ENCODE data around the gene CHRNA5.
"Not testable (repeated sequence)": the region's sequence is repeated elsewhere in the genome, so short reads cannot be mapped to it uniquely, and the experiment has no call there.

Gene CHRNA5

DNA sequence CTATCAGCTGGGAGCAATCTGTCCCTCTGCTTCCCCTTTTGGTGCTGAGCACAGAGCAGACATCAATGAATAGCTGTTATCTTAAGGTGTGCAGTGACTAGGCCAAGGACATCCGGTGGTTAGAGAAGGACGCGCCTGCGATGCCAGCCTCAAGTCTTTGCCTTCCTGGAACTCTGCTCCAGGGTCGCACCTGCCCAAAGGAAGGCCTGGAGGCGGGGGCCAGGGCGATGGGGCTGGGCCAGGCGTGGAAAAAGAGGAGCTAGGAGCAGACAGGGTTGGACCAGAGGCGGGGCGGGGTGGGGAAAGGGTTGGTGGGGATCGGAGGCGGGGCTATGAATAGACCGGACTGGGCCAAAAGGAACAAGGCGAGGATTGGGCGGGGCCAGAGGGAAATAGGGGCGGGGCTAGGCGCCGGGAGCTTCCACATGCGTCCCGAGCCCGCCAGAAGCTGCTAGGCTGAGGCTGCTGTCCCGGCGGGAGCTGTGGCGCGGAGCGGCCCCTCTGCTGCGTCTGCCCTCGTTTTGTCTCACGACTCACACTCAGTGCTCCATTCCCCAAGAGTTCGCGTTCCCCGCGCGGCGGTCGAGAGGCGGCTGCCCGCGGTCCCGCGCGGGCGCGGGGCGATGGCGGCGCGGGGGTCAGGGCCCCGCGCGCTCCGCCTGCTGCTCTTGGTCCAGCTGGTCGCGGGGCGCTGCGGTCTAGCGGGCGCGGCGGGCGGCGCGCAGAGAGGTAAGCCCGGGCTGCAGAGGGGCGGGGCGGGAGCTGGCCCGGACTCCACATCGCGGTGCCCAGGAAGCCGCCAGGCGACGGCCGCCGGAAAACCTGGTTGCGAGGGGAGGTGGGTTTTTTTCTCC lies at the start of gene CHRNA5:
TSS of gene CHRNA5 (plus strand) at position 424 of the 854 bp plus-strand sequence. CDS start at position 624, 200 bp downstream.
- DNase-seq (ENCODE audit: low spot score): peak; percentile 71

DNA sequence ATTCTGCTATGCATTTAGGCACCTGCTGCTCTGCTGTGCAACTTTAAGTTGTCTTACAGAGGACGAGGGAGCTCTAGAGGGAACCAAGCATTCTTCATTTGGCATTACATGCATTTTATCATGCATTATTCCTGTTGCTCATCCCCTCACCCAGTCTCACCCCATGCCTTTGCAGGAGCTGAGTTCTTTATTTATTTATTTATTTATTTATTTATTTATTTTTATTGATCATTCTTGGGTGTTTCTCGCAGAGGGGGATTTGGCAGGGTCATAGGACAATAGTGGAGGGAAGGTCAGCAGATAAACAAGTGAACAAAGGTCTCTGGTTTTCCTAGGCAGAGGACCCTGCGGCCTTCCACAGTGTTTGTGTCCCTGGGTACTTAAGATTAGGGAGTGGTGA lies 45.3 kb upstream of the CHRNA5 start:
- DNase-seq (ENCODE audit: low spot score): not testable (repeated sequence)

- DNase-seq (ENCODE audit: low spot score): no peak
These were observed 41.1 kb upstream of the CHRNA5 start for GRCh38 chr15:78524230-78524629.

GRCh38 chr15:78527325-78527724 lies 38.0 kb upstream of the CHRNA5 start:
- DNase-seq (ENCODE audit: low spot score): no peak

GRCh38 chr15:78533331-78533730 lies 32.0 kb upstream of the CHRNA5 start:
- no peak for DNase-seq (ENCODE audit: low spot score)

- DNase-seq (ENCODE audit: low spot score): no peak
These were observed 29.2 kb upstream of the CHRNA5 start for GRCh38 chr15:78536134-78536533.

DNA sequence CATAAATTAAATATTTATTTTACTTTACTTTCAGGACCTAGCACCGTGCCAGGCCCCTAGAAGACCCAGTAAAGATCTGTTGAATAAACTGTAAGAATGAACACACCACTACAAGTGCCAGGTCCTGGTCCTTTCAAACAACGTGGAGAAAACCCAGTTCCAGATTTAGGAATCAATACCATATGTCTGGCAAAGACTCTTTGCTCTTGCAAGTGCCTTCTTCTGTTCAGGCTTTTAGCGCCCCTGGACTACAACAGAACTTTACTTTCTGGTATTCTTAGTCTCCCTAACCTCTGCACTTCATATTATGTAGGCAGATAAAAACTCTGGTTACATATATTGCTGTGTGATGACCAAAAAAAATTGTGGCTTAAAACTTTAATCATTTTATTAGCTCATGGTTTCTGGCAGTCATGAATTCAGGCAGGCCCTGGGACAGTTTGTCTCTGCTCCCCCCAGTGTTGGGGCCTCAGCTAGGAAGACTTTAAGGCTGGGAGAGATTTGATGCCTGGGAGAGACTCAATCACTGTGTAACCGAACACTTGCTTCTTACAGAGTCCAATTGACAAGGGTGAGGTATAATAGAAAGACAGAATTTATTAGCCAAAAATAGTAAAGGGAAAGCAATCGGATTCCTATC lies 27.9 kb upstream of the CHRNA5 start:
- no peak for DNase-seq (ENCODE audit: low spot score)

- no peak for DNase-seq (ENCODE audit: low spot score)
These were observed 27.0 kb upstream of the CHRNA5 start for GRCh38 chr15:78538358-78538757.

- not testable (repeated sequence) for DNase-seq (ENCODE audit: low spot score)
These were observed 25.7 kb upstream of the CHRNA5 start for GRCh38 chr15:78539464-78540140.

DNA sequence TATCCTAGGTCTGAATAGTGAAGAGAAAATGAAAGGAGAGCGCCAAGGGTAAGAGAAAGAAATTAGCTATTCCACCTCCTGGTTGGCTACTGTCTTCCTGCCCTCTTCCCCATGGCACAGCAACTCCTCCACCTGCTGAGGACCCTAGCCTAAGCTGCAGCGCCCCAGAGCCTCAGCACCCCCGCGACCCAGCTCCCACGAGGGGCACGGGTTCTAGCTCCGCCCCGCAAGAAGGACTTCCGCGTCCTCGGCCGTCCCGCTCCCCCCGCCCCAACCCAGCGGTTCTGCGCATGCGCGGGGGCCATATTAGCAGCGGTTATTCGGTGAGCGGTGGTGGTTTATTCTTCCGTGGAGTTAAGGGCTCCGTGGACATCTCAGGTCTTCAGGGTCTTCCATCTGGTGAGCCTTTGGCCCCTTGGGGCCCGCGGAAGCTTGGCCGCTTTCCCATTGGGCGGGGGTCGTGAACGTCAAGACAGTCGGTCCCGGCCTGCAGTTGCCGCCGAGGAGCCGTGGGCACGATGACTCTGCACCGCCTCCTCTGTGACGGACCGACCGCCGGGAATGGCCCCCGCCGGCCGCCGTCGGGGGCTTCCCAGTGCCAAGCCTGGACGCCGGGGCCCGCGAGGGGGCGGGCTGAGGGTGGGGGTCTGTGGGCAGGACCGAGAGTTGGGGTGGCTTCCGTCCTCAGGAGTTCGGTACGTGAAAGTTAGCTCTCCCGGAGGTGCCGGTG lies 25.0 kb upstream of the CHRNA5 start, which contains the start of gene PSMA4:
TSS of gene PSMA4 (plus strand) at position 304 of the 730 bp plus-strand sequence. CDS start 1,484 bp downstream, outside the sequence.
- peak; percentile 79 for DNase-seq (ENCODE audit: low spot score)

- no peak for DNase-seq (ENCODE audit: low spot score)
These were observed 24.2 kb upstream of the CHRNA5 start for GRCh38 chr15:78540871-78541743.

DNA sequence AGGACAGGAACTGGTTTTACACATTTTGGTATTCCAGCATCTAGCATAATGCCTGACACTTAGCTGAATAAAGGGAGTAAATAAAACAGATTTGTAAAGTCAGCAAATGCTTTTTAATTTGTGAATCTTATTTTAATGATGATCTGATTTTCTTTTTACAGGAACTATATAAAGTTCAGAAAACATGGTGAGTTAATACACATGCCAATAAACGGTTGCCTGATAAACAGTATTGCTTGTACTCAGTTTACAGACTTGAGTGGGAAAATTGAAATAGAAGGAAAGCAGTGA lies 23.6 kb upstream of the CHRNA5 start:
- no peak for DNase-seq (ENCODE audit: low spot score)

DNA sequence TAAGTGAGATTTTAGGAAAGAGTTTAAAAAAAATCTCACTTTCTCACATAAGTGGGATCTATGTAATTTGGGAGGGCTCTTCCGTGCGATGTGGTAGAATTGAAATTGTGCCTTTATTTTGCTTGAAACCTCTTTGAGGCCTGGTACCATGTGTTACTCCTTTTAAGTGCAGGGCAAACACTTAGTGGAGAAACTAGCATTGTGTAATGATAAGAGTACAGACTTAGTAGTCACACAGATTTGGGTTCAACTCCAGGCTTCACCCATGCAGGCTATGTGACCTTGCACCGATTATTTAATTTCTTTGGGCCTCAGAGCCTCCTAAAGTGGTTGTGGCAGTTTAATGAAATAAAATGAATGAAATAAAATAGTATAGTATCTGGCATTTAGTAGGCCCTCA lies 22.7 kb upstream of the CHRNA5 start:
- DNase-seq (ENCODE audit: low spot score): no peak

GRCh38 chr15:78550194-78550593 lies 15.1 kb upstream of the CHRNA5 start:
- no peak for DNase-seq (ENCODE audit: low spot score)

GRCh38 chr15:78550815-78551214 lies 14.5 kb upstream of the CHRNA5 start:
- DNase-seq (ENCODE audit: low spot score): no peak

- DNase-seq (ENCODE audit: low spot score): no peak
These were observed 13.4 kb upstream of the CHRNA5 start for GRCh38 chr15:78551902-78552301.

DNA sequence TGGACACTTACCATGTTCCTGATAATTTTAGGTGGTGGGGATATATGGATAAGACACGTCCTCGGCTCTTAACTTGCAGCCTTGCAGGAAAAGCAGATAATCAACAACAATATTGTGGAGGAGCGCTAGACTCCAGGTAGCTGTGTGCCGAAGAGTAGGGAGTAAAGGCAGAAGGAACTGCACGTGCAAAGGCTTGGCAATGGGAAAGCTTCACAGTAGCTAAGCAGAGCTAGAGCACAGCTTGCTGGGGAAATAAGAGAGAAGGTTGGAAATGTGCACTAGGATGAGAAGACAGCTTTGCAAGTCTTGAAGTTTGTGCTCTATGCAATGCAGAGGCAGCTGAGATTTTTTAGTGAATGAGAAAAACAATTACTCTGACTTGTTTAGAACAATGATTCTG lies 12.7 kb upstream of the CHRNA5 start:
- DNase-seq (ENCODE audit: low spot score): no peak

- DNase-seq (ENCODE audit: low spot score): not testable (repeated sequence)
These were observed 5.1 kb upstream of the CHRNA5 start for GRCh38 chr15:78560201-78560600.

GRCh38 chr15:78561490-78561889 lies 3.8 kb upstream of the CHRNA5 start:
- DNase-seq (ENCODE audit: low spot score): no peak

DNA sequence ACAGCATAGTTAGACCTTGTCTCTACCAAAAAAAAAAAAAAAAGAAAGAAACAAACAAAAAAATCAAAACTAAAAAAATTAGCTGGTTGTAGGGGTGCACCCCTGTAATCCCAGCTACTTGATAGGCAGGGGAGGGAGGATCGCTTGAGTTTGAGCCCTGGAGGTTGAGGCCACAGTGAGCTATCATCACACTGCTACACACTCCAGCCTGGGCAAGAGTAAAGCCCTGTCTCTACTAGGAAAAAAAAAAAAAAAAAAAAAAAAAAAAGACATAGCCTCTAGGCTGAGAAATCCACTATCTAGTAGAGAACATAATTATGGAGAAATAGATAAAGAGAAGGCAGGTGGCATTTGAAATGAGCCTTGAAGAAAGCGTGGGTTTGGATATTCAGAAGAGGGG lies 2.2 kb upstream of the CHRNA5 start:
- DNase-seq (ENCODE audit: low spot score): no peak

GRCh38 chr15:78564743-78565096 lies 600 bp upstream of the CHRNA5 start:
- no peak for DNase-seq (ENCODE audit: low spot score)

Data from kidney capillary endothelial cell (primary cell).